ENCODE results near the gene SETD6. TPM values are rescaled to one million over a fixed set of nuclear protein-coding genes. Genes with fewer than 3 reads are reported as not detected.

The SETD6 gene
- total RNA-seq, 2 experiments from 2014 or later = 8.9 to 9.2 TPM

- ChIA-PET CTCF (no interaction called here), POLR2A (no interaction called here)
- no peaks in the 10 kb centered on the region for H3K9me3 Mint-ChIP-seq
Measured at GRCh38 chr16:58506241-58507194, 8.8 kb upstream of the SETD6 start.

GRCh38 chr16:58507195-58507962 is 7.9 kb upstream of the SETD6 start:
- CTCF ChIA-PET = no interaction called here
- Mint-ChIP-seq H3K9me3 (no peaks in the 10 kb centered on the region), H3K4me1 (peaks cover 3% of the 10 kb centered on the region), H3K27me3 (no peaks in the 10 kb centered on the region), H3K27ac (no peak overlapping the region), H3K4me3 (no peak overlapping the region), H3K36me3 (ENCODE audit: low read depth) (no peaks in the 10 kb centered on the region)
- POLR2A ChIA-PET = no interaction called here
- no peak for DNase-seq

More at GRCh38 chr16:58506241-58507194, 8.8 kb upstream of the SETD6 start:
- Mint-ChIP-seq H3K4me3 (no peak overlapping the region), H3K27me3 (no peaks in the 10 kb centered on the region), H3K27ac (no peak overlapping the region), H3K4me1 (peaks cover 3% of the 10 kb centered on the region), H3K36me3 (ENCODE audit: low read depth) (no peaks in the 10 kb centered on the region)
- no peak for DNase-seq

DNA sequence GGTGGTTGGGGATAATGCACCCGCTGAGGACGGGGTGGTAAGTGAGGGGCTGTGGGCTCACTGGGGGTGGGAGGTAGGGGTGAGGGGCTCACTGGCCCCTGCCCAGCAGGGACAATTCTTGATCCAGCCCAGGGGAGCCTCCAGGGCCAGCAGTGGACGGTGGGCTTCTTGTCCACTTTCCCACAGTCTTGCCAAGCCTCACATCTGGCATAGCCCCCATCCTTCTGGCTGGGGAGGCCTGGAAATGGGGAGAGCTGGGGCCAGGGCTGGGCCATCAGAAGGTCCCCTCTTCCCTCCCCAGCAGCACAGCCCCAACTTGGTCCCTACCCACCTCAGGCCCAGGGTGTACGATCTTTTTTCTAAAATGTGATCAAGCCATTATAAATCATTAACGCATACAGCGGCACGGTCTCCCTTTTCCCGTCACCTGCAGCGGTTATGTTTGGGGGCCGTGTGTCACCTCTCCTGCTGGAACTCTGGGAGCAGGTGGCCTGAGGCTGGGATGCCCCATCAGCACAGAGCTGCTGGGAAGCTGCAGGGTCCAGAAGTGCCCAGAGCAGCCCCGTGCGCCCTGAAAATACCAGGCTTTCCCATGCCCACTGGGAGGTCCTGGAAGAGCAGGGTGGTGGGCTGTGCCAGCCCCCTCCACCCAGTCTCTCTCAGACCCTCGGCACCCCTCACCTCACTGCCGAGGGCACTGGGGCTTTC is 7.2 kb upstream of the SETD6 start:
- Mint-ChIP-seq H3K36me3 (ENCODE audit: low read depth) (no peaks in the 10 kb centered on the region), H3K27me3 (no peaks in the 10 kb centered on the region), H3K4me1 (peaks cover 3% of the 10 kb centered on the region), H3K4me3 (no peak overlapping the region), H3K9me3 (no peaks in the 10 kb centered on the region), H3K27ac (no peak overlapping the region)
- DNase-seq = no peak
- POLR2A ChIA-PET = no interaction called here
- CTCF ChIA-PET = no interaction called here

DNA sequence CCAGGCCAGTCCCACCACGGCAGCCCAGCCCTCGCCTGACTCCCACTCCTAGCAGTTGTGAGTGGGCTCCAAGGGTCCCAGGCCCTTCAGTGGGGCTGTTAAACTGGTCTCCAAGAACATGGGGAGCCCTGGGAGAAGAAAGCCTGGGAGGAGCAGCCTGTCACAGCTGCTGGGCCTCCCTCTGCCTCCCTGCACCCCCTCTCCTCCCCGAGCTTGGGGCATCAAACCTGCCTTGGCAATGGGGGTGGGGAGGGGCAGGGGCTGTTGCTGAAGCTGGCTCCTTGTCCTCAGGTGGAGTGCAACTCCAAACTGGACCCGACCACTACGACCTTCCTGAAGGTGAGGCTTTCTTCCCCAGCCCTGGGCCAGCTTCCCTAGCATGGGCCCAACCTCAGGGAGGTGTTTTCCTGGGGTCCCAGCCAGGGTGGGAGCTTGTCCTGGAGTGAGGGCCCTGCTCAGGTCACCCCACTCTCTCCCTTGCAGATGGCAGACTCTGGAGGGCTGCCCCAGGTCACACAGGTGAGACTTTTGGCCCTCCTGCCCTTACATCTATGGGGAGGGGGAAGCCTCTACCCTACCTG is 6.6 kb upstream of the SETD6 start:
- peak; percentile 15 for DNase-seq
- Mint-ChIP-seq H3K36me3 (ENCODE audit: low read depth) (no peaks in the 10 kb centered on the region), H3K27ac (no peak overlapping the region), H3K4me3 (no peak overlapping the region), H3K9me3 (no peaks in the 10 kb centered on the region), H3K27me3 (no peaks in the 10 kb centered on the region), H3K4me1 (peaks cover 3% of the 10 kb centered on the region)
- ChIA-PET CTCF (interaction anchor here (1.2 kb wide), 1 partner anchor 217 kb away, joined by 3 read pairs; no protein-coding TSS in a partner anchor), POLR2A (interaction anchor here (0.7 kb wide), 1 partner anchor 10 kb away, joined by 4 read pairs; no protein-coding TSS in a partner anchor)

GRCh38 chr16:58509256-58510096 is 5.8 kb upstream of the SETD6 start:
- Mint-ChIP-seq H3K27ac (no peak overlapping the region), H3K4me1 (peaks cover 3% of the 10 kb centered on the region), H3K4me3 (no peak overlapping the region), H3K36me3 (ENCODE audit: low read depth) (no peaks in the 10 kb centered on the region), H3K27me3 (no peaks in the 10 kb centered on the region), H3K9me3 (no peaks in the 10 kb centered on the region)
- CTCF ChIA-PET = interaction anchor here (1.2 to 3.0 kb wide), 2 partner anchors 216 to 246 kb away, joined by 3 to 28 read pairs; no protein-coding TSS in a partner anchor
- POLR2A ChIA-PET = interaction anchor here (0.7 kb wide), 1 partner anchor 9 kb away, joined by 4 read pairs; no protein-coding TSS in a partner anchor
- no peak for DNase-seq

GRCh38 chr16:58510097-58510775 is 5.1 kb upstream of the SETD6 start:
- Mint-ChIP-seq H3K36me3 (ENCODE audit: low read depth) (peaks cover 2% of the 10 kb centered on the region), H3K9me3 (no peaks in the 10 kb centered on the region), H3K27ac (no peak overlapping the region), H3K27me3 (no peaks in the 10 kb centered on the region), H3K4me1 (peaks cover 9% of the 10 kb centered on the region), H3K4me3 (no peak overlapping the region)
- ChIA-PET CTCF (interaction anchor here (1.2 to 3.0 kb wide), 2 partner anchors 215 to 246 kb away, joined by 3 to 28 read pairs; no protein-coding TSS in a partner anchor), POLR2A (no interaction called here)
- DNase-seq = no peak

GRCh38 chr16:58510776-58511628 is 4.3 kb upstream of the SETD6 start:
- no peaks in the 10 kb centered on the region for H3K9me3 Mint-ChIP-seq
- H3K36me3 Mint-ChIP-seq (ENCODE audit: low read depth) = peaks cover 3% of the 10 kb centered on the region
- H3K4me3 Mint-ChIP-seq = no peak overlapping the region
- peaks cover 10% of the 10 kb centered on the region for H3K4me1 Mint-ChIP-seq
- peak; percentile 14 for DNase-seq
- H3K27me3 Mint-ChIP-seq = no peaks in the 10 kb centered on the region
- ChIA-PET POLR2A (no interaction called here), CTCF (interaction anchor here (0.6 to 3.0 kb wide), 4 partner anchors 120 to 245 kb away, joined by 3 to 28 read pairs (median 9); no protein-coding TSS in a partner anchor)
- no peak overlapping the region for H3K27ac Mint-ChIP-seq

DNA sequence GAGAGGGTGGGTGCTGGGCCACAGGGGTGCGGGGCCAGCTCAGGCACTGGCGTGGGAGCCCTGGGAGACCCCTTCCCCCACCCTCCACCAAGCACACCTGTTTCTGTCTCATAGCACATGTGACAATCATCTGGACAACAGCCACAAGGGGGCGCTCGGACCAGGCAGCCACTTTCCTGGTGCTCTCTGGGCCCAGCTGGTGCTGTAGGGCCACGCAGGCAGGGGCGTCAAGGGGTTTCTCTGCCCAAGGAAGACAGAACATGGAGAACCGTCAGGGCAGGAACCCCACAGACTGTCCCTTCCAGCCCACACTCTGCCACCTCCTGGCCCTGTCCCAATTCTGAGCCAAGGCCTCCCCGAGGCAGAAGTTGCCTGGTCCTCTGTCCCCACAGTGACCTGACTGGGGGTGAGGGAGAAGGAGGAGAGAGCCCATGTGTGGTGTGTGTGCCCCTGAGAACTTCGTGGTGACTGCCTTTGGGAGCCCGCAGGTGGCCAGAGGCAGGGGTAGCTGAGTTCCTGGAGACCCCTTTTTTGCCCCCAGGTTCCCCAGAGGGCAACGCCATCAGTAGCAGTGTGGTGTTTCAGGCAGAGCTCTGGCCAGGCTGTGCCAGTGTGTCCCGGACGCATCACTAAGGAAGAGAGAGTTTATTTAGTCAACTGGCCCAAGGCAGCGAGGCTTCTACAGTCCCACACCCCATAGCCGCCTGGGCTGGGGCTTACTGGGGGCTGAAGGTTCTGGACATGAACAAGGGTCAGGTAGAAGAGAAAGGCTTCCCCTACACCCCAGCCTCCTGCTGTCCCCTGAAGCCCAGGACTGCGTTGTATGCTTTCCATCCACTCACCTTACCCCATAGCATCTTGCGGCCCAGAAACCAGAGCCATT is 3.1 kb upstream of the SETD6 start:
- Mint-ChIP-seq H3K27me3 (no peaks in the 10 kb centered on the region), H3K4me1 (peaks cover 20% of the 10 kb centered on the region), H3K4me3 (no peak overlapping the region), H3K36me3 (ENCODE audit: low read depth) (peaks cover 3% of the 10 kb centered on the region), H3K27ac (no peak overlapping the region), H3K9me3 (no peaks in the 10 kb centered on the region)
- peak; percentile 83 for DNase-seq
- ChIA-PET POLR2A (no interaction called here), CTCF (interaction anchor here (0.7 to 3.0 kb wide), 8 partner anchors 9 to 244 kb away, joined by 3 to 28 read pairs (median 3); no protein-coding TSS in a partner anchor)

- CTCF ChIA-PET = interaction anchor here (0.7 to 2.2 kb wide), 8 partner anchors 8 to 242 kb away, joined by 3 to 19 read pairs (median 3); partner anchors contain the start of gene GINS3
- Mint-ChIP-seq H3K9me3 (no peaks in the 10 kb centered on the region), H3K4me3 (no peak overlapping the region), H3K4me1 (peaks cover 35% of the 10 kb centered on the region), H3K27ac (no peak overlapping the region), H3K27me3 (no peaks in the 10 kb centered on the region), H3K36me3 (ENCODE audit: low read depth) (peaks cover 17% of the 10 kb centered on the region)
- DNase-seq = no peak
- POLR2A ChIA-PET = interaction anchor here (0.8 kb wide), 1 partner anchor 114 kb away, joined by 3 read pairs; no protein-coding TSS in a partner anchor
Measured at GRCh38 chr16:58513874-58514273, 1.4 kb upstream of the SETD6 start.

All from activated CD4-positive, alpha-beta memory T cell treated with anti-CD3 and anti-CD28 coated beads, Interleukin-2, amount 10 ng/mL, durations not matched to agents 7 days and 5 days (primary cell).